Activated T-helper 1 cell treated with Interleukin-2 at 50 U/mL for 16 hours (primary cell): ENCODE data around the gene SMIM41.

Experiments
- DNase-seq: peaks from one replicate; pipeline ENCODE4 v3.0.0-alpha.2; 2020; ENCODE audit warnings: low read depth

SMIM41 gene

GRCh38 chr12:52147367-52147963 lies 68.0 kb downstream of the SMIM41 start:
- no peak for DNase-seq

- no peak for DNase-seq
Observed at GRCh38 chr12:52147964-52148463, 68.5 kb downstream of the SMIM41 start.

- no peak for DNase-seq
Observed at GRCh38 chr12:52148464-52149181, 69.1 kb downstream of the SMIM41 start.

- DNase-seq = no peak
Observed at GRCh38 chr12:52149182-52149641, 69.7 kb downstream of the SMIM41 start.

GRCh38 chr12:52149651-52150241 lies 70.2 kb downstream of the SMIM41 start:
- no peak for DNase-seq

GRCh38 chr12:52151153-52151836 lies 71.8 kb downstream of the SMIM41 start:
- DNase-seq = no peak

GRCh38 chr12:52151837-52152783 lies 72.6 kb downstream of the SMIM41 start:
- peak; percentile 58 for DNase-seq

GRCh38 chr12:52152905-52153317 lies 73.4 kb downstream of the SMIM41 start:
- no peak for DNase-seq

- no peak for DNase-seq
Observed at GRCh38 chr12:52155048-52155868, 75.8 kb downstream of the SMIM41 start.

- no peak for DNase-seq
Observed at GRCh38 chr12:52156311-52156710, 76.8 kb downstream of the SMIM41 start.

- DNase-seq = peak; percentile 50
Observed at GRCh38 chr12:52156757-52157565, 77.5 kb downstream of the SMIM41 start.

- DNase-seq = no peak
Observed at GRCh38 chr12:52157566-52158150, 78.2 kb downstream of the SMIM41 start.
